ENCODE results near the gene UST. TPM values are rescaled to one million over a fixed set of nuclear protein-coding genes. Genes with fewer than 3 reads are reported as not detected.
"Not testable (repeated sequence)": the region's sequence is repeated elsewhere in the genome, so short reads cannot be mapped to it uniquely, and the experiment has no call there.

The UST gene
- total RNA-seq, 2 donors from 2014 or later, result 4.3 to 5.3 TPM

DNA sequence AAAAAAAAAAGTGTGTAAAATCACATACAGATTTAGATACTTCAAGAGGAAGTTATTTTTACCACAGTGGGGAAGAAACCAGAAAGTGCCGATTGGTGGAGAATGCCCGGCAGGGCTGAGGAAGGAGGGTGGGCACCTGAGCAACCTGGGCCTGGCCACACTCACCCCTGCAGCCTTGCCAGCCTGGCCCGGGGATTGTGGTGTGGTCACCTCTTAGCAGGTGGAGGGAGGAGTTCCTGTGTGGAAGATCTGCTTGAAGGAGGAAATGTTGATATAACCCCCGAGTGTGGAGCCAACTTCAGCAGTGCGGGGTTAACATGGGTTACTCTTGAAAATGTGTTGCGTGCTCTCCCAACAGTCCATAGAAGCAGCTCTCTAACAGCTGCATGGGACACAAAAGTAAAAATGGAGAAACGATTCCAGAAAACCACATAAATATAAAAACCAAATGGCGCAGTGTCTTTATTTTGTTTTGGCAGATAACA, 14.7 kb downstream of the UST start:
- no peaks in the 10 kb centered on the region for H3K9me3 ChIP-seq
- TF ChIP-seq, protein P1, sequence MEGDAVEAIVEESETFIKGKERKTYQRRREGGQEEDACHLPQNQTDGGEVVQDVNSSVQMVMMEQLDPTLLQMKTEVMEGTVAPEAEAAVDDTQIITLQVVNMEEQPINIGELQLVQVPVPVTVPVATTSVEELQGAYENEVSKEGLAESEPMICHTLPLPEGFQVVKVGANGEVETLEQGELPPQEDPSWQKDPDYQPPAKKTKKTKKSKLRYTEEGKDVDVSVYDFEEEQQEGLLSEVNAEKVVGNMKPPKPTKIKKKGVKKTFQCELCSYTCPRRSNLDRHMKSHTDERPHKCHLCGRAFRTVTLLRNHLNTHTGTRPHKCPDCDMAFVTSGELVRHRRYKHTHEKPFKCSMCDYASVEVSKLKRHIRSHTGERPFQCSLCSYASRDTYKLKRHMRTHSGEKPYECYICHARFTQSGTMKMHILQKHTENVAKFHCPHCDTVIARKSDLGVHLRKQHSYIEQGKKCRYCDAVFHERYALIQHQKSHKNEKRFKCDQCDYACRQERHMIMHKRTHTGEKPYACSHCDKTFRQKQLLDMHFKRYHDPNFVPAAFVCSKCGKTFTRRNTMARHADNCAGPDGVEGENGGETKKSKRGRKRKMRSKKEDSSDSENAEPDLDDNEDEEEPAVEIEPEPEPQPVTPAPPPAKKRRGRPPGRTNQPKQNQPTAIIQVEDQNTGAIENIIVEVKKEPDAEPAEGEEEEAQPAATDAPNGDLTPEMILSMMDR (IDR thresholded peaks at IDR 0.05), result no peak
- H3K27ac ChIP-seq, result peak overlapping the region in 1 of 2 donors; percentile 67
- peaks cover 0 to 18% of the 10 kb centered on the region in 2 donors for H3K4me1 ChIP-seq
- no peaks in the 10 kb centered on the region for H3K36me3 ChIP-seq
- DNase-seq (ENCODE audit: low spot score), result no peak
- H3K27me3 ChIP-seq, result no peaks in the 10 kb centered on the region
- peak overlapping the region in 1 of 2 donors; percentile 30 for H3K4me3 ChIP-seq

DNA sequence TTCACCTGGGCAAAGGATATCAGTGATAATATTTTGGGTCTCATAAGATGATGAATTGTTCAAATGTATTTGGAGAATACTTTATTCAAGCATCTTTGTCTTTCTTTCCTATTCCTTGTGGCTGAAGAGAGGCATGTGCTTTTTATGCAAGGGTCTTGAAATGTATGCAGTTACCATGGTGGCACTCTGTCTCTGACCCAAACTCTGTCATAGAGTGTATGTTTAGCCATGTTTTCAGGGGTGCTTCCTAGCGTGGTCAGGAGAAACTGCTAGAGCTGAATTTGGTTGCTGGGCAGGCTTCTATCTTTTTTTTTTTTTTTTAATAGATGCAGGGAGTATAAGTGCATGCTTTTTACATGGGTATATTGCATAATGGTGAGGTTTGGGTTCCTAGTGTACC, 15.4 kb downstream of the UST start:
- H3K27me3 ChIP-seq, result no peaks in the 10 kb centered on the region
- no peak for DNase-seq (ENCODE audit: low spot score)
- no peaks in the 10 kb centered on the region for H3K9me3 ChIP-seq
- H3K36me3 ChIP-seq, result no peaks in the 10 kb centered on the region
- TF ChIP-seq, protein P1 (IDR thresholded peaks at IDR 0.05), result no peak
- peaks cover 0 to 18% of the 10 kb centered on the region in 2 donors for H3K4me1 ChIP-seq
- H3K4me3 ChIP-seq, result no peak overlapping the region
- H3K27ac ChIP-seq, result no peak overlapping the region

DNA sequence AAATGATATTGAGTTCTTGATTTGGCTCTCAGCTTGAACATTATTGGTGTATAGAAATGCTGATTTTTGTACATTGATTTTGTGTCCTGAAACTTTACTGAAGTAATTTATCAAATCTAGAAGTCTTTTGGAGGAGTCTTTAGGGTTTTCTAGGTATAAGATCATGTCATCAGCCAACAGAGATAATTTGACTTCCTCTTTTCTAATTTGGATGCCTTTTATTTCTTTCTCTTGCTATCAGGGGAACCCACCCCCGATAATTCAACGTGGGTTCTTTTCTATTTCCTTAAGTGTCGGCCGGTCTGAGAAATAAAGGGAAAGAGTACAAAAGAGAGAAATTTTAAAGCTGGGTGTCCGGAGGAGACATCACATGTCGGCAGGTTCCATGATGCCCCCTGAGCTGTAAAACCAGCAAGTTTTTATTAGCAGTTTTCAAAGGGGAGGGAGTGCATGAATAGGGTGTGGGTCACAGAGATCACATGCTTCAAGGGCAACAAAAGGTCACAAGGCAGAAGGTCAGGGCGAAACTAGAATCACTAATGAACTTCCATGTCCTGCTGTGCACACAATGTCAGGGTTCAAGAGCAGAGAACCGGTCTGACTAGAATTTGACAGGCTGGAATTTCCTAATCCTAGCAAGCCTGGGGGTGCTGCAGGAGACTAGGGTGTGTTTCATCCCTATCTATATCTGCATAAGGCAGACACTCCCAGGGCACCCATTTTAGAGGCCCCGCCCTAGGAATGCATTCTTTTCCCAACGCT, 17.6 kb downstream of the UST start:
- H3K36me3 ChIP-seq; H3K4me3 ChIP-seq; H3K27ac ChIP-seq; H3K9me3 ChIP-seq; DNase-seq (ENCODE audit: low spot score); H3K27me3 ChIP-seq: not testable (repeated sequence)
- peaks cover 0 to 18% of the 10 kb centered on the region in 2 donors for H3K4me1 ChIP-seq

DNA sequence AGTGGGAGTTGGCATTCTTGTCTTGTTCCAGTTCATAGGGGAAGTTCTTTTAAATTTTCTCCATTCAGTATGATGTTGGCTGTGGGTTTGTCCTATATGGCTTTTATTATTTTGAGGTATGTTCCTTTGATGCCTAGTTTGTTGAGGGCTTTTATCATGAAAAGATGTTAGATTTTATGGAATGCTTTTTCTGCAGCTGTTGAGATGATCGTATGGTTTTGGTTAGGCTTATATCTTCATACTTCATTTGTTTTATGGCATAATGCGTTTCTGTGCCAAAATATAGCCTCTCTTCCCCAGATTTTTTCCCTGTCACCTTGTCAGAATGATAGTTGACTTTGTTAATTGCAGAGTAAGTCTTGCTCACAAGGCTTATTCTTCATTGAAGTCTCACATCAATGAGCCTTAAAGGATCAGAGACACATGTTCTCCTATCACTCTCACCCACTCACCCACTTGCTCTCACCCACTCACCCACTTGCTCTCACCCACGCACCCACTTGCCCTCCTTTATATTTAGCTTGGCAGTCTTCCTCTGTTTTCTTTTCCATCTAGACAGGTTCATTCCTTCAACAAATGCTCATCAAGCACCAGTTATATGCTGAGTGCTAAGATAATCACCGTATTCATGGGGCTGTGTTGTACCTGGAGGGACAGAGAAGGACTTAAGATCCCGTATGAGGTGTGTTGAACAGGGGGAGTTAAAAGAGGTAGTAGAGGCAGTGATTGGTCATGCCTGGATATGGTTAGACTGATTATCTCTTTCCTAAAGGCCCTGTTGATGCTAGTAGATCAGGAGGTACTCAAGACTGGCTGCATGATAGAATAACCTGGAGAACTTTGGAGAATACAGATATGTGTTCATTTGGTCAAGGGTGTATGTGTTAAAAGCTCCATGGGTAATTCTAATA, 19.3 kb downstream of the UST start:
- TF ChIP-seq, protein P1 (IDR thresholded peaks at IDR 0.05), result no peak
- no peaks in the 10 kb centered on the region for H3K36me3 ChIP-seq
- no peaks in the 10 kb centered on the region for H3K9me3 ChIP-seq
- peaks cover 0 to 12% of the 10 kb centered on the region in 2 donors for H3K4me1 ChIP-seq
- H3K4me3 ChIP-seq, result no peak overlapping the region
- no peak for DNase-seq (ENCODE audit: low spot score)
- no peaks in the 10 kb centered on the region for H3K27me3 ChIP-seq
- no peak overlapping the region for H3K27ac ChIP-seq

DNA sequence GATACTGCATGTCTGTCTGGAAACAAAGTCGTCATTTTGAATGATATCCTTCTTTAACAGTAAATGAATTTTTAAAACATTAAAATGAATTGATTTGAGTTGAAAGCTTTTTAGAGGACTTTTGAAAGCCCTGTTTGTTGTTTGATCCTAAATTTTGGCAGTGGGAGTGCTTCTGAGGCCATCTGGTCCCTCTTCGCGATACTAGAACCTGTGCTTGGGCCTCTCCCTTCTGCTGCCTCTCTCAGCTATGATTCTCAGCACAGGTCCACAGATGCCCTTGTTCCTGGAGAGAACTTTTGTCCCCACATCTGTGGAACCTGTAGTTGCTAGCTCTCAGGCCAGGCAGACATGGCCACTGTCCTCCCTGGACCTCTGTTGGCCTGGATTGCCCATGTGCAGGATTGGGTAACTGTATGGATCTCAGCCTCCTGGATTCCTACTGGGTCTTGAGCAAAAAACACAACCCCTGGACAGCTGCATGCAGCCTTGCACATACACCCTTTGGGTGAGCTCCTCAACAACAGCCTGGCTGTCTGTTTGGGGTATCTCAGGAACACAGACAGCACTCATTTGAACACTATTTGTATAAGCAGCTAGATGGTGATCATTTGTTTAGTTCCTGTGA, 21.9 kb downstream of the UST start:
- H3K4me3 ChIP-seq, result no peak overlapping the region
- H3K36me3 ChIP-seq, result no peaks in the 10 kb centered on the region
- H3K27me3 ChIP-seq, result no peaks in the 10 kb centered on the region
- no peak for DNase-seq (ENCODE audit: low spot score)
- TF ChIP-seq, protein P1 (IDR thresholded peaks at IDR 0.05), result no peak
- H3K27ac ChIP-seq, result no peak overlapping the region
- no peaks in the 10 kb centered on the region for H3K4me1 ChIP-seq
- H3K9me3 ChIP-seq, result no peaks in the 10 kb centered on the region
